GM10248 (cell line): Measurements from ENCODE around the gene BPIFB2.

Experiments used
- CTCF ChIA-PET: fragments of 300-600 bp; sonication (Branson Sonifier 250); formaldehyde crosslinking; extraction: SDS; loops from one replicate; lab custom pipeline; 2021; ENCODE audit warnings: antibody characterized with exemption; lab: Yijun Ruan, JAX
- POLR2A ChIA-PET: fragments of 350-650 bp; sonication (Branson Sonifier 250); formaldehyde crosslinking; extraction: SDS; loops from one replicate; lab custom pipeline; 2020; ENCODE audit warnings: antibody characterized with exemption; lab: Yijun Ruan, JAX
- DNase-seq: peaks from one replicate; pipeline ENCODE4 v3.0.0; 2012; ENCODE audit errors: extremely low spot score
- TF ChIP-seq, protein P1 (sequence below): IDR thresholded peaks from 2 replicates; pipeline ENCODE4 v1.5.1; 2012; ENCODE audit warnings: mild to moderate bottlenecking, low read depth; ENCODE audit errors: extremely low read depth, missing control alignments, control extremely low read depth

Gene BPIFB2

DNA sequence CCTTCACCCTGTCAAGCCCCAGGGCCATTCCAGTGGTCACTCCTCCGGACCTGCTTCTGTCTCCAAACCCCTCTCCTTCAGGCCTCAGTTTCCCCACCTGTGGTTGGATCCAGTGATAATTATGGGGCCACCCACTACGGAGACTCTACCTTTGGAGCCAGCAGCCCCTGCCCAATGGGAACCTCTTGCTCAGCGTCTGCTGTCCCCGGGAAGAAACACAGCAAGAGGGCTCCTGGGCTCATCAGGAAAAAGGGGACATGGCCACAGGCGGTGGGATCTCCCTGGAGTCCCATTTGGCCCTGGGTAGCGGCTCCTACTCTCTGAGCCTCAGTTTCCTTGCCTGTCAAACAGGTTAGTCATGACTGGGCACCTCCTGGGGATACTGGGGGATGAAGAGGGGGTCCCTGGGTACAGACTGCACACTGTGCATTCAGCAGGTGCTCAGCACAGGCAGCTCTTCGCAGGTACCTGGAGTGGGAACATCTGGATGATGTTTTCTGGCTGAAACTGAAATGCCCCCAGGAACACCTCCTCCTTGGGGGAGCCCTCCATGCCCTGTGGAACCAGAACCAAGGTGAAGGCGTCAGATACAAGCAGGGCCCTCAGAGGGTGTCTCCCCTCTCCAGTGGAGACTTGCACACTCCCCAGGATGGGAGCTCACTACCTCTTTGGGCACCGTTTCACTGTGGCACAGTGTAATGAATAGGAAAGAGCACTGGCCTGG lies 22.7 kb upstream of the BPIFB2 start:
- ChIA-PET POLR2A (no interaction called here), CTCF (interaction anchor here (1.7 to 2.4 kb wide), 2 partner anchors 10 to 20 kb away, joined by 3 to 10 read pairs; partner anchors contain the start of gene SUN5)
- DNase-seq, result no peak
- TF ChIP-seq, protein P1, sequence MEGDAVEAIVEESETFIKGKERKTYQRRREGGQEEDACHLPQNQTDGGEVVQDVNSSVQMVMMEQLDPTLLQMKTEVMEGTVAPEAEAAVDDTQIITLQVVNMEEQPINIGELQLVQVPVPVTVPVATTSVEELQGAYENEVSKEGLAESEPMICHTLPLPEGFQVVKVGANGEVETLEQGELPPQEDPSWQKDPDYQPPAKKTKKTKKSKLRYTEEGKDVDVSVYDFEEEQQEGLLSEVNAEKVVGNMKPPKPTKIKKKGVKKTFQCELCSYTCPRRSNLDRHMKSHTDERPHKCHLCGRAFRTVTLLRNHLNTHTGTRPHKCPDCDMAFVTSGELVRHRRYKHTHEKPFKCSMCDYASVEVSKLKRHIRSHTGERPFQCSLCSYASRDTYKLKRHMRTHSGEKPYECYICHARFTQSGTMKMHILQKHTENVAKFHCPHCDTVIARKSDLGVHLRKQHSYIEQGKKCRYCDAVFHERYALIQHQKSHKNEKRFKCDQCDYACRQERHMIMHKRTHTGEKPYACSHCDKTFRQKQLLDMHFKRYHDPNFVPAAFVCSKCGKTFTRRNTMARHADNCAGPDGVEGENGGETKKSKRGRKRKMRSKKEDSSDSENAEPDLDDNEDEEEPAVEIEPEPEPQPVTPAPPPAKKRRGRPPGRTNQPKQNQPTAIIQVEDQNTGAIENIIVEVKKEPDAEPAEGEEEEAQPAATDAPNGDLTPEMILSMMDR, result no peak

DNA sequence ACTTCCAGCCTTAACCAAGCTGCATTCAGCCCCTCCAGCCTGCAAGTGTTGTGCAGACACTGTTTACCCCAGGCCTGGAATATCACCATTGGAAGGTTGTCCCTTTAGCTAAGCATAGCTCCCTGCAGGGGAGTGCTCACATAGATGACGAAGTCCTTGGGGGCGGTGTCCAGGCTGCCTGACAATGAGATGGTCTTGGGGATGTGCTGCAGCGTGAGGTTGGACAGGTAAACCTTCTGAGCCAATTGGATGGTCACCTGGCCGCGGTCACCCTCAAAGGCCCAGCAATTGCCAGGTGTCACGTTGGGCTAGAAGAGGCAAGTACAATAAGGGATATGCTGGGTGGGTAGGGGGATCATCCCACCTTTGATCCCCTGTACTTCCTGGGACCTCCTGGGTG lies 21.9 kb upstream of the BPIFB2 start:
- ChIA-PET CTCF (interaction anchor here (1.9 kb wide), 1 partner anchor 10 kb away, joined by 4 read pairs; no protein-coding TSS in a partner anchor), POLR2A (no interaction called here)
- no peak for DNase-seq
- TF ChIP-seq, protein P1, result no peak

DNA sequence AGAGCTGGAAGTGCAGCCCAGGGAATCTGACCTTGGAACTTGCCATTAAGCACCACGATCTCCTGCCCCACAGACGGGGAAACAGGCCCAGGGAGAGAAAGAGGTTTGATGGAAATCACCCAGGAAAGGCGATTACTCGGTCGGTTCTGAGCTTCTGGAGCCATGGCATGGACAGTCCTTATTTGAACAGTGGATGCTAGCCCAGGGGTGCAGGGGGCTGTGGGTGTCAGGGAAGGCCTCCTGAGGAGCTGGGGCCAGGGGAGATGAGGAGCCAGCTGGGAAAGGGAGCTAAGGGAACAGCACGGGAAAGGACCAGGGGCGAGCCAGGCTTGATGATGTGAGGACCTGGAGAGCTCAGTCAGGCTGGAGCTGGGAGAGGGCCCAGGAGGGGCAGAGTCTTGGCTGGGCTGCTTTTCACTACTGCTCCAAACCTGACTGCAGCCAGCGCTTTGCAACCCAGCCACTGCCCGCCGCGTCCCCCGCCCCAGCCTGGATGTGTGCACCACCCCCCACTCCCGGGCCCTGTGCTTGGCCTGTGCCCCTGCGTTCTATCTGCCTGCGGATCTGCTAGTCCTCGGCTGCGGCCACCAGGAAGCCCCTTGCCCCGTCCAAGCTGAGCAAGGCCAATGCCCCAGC lies 21.1 kb upstream of the BPIFB2 start:
- CTCF ChIA-PET, result interaction anchor here (0.7 to 1.9 kb wide), 3 partner anchors 8 to 10 kb away, joined by 3 to 4 read pairs (median 3); no protein-coding TSS in a partner anchor
- TF ChIP-seq, protein P1, result no peak
- DNase-seq, result no peak
- POLR2A ChIA-PET, result no interaction called here

DNA sequence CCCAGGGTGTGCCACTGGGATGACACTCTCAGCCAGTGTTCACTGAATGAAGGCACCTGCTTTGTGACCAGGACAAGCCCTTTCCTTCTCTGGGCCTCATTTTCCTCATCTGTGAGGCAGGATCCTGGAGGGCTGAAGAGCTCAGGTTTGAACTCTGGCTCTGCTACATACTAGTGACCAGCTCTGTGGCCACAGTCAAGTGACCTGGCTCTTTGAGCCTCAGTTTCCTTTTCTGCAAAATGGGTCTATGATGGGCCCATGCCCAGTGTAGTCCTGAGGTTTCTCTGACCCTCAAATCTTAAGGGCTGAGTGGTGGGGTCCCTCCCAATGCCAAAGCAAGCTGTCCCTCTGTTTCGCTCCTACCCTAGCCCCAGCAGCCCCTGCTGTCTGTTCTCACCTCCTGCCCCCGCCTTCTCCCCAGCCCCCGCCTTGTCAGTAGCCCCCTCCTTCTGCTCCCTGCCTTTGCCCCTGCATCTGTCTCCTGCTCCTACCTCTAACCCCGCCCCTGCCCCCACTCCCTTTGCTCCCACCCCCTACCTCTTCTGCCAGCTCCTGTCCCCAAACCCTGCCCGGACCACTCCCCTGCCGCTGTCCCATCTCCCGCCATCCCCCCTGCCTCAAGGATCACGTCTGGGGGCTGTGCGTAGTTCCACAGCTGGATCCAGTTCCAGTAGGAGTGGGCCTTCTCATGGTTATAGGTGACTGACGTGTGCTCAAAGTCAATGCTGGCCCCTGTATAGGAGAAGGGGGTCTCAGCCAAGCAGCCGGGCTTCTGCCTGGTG lies 20.3 kb upstream of the BPIFB2 start:
- CTCF ChIA-PET, result interaction anchor here (1.0 to 1.9 kb wide), 2 partner anchors 8 to 11 kb away, joined by 3 to 4 read pairs; no protein-coding TSS in a partner anchor
- TF ChIP-seq, protein P1, result no peak
- no peak for DNase-seq
- POLR2A ChIA-PET, result no interaction called here

DNA sequence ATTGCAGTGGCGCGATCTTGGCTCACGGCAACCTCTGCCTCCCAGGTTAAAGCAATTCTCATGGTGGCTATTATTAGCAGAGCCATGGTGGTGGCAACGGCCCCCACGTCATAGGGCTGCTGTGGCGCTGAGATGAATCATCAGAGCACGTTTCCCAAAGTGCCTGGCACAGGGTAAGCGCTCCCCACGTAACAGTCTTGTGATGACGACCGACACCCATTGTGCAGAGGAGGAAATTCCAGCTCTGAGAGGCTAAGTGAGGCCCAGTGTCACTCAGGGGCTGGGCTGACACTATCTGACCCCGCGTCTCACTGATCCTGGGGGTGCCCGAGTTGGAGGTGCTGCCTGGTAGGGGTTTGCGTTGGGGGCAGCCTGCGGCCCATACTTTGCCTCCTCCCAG lies 19.5 kb upstream of the BPIFB2 start:
- ChIA-PET POLR2A (no interaction called here), CTCF (no interaction called here)
- TF ChIP-seq, protein P1, result no peak
- no peak for DNase-seq
